Fibroblast of villous mesenchyme (primary cell): ENCODE measurements around the gene CDX1. TPM values are rescaled to one million over a fixed set of nuclear protein-coding genes. Genes with fewer than 3 reads are reported as not detected.

Experiments
- DNase-seq: peaks from one replicate; pipeline ENCODE4 v3.0.0-alpha.2; 2010; ENCODE audit warnings: low read depth
- H3K4me3 ChIP-seq: 2 replicates; pipeline ENCODE4 v1.5.1; 2011; ENCODE audit warnings: low read depth, mild to moderate bottlenecking, low read length
- CTCF ChIP-seq: IDR thresholded peaks from 2 replicates; pipeline ENCODE4 v1.5.1; 2012; ENCODE audit warnings: low read depth, mild to moderate bottlenecking, low read length; ENCODE audit not compliant: insufficient read depth
- total RNA-seq: library from RNA; depleted of rRNA; stranded (reverse); fragments of >200 nt; gene quantifications from 2 replicates; pipeline ENCODE4 v1.2.3, GENCODE V29; 2012

CDX1 gene
- total RNA-seq, 1 donor, result under 0.01 TPM

DNA sequence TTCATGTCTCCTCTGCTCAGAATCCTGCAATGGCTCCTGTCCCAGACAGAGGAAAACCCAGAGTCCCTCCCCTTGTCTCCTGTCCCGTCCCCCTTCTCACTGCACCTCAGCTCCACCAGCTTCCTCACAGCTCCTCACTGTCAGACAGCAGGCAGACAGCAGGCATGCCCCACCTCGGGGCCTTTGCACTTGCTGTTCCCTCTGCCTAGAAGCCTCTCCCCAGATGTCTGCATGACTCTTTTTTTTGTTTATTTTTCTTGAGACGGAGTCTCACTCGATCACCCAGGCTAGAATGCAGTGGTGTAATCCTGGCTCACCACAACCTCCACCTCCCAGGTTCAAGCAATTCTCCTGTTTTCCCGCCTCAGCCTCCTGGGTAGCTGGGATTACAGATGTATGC lies 14.4 kb downstream of the CDX1 start:
- no peak for TF ChIP-seq CTCF
- no peak overlapping the region for H3K4me3 ChIP-seq
- peak; percentile 57 for DNase-seq

DNA sequence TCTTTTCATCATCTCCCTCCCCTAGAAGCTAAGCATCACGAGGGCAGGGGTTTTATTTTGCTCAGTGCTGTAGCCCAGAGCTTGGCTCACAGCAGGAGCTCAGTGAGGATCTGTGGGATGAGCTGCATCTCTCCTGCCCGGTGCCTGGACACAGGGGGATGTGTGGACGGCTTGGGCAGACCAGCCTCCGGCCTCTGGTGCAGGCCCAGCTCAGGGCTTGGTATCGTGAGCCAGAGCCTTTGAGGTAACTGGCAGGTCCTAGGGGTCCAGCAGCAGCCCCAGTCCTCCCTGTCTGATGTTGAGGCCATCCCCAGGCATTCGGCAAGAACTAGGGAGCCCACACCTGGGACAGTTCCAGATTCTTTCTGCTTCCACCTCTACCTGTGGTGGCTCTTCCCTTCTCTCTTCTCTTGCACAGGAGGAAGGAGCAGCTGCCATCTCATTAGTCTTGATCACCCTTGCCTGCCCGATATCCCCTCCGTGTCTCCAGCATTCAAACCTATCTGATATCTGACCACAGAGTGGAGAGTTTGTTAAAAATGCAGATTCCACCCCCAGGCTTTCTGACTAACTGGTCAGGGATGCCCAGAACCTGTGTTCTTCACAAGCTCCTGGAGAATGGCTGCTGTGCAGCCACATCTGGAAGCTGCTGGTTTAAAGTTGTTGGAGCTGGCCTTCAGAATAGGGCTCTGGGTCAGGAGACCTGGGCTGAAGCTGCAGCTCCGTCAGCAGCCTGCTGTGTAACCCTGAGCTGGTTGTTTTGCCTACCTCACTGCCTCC lies 15.4 kb downstream of the CDX1 start:
- no peak for TF ChIP-seq CTCF
- DNase-seq, result no peak

DNA sequence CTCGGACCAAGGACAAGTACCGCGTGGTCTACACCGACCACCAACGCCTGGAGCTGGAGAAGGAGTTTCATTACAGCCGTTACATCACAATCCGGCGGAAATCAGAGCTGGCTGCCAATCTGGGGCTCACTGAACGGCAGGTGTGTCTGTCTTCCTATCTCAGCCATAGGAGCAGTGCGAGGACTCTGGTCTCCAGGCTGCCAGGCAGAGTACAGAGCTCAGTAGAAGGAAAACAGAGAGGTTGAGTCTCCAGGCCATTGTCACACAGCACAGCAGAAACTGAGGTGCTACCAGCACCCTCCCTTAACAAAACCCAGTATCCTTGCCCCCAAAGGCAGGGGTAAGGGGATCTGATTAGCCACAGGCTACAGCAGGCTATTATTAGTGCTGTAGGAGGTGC lies 16.2 kb downstream of the CDX1 start:
- no peak overlapping the region for H3K4me3 ChIP-seq
- DNase-seq, result no peak
- no peak for TF ChIP-seq CTCF

More for the DNA sequence above, 15.4 kb downstream of the CDX1 start:
- H3K4me3 ChIP-seq, result no peak overlapping the region

GRCh38 chr5:150183436-150183835 lies 16.9 kb downstream of the CDX1 start:
- no peak overlapping the region for H3K4me3 ChIP-seq
- no peak for TF ChIP-seq CTCF
- DNase-seq, result no peak

- TF ChIP-seq CTCF, result no peak
- H3K4me3 ChIP-seq, result no peak overlapping the region
- DNase-seq, result no peak
Measured at GRCh38 chr5:150184006-150184405, 17.4 kb downstream of the CDX1 start.

GRCh38 chr5:150184990-150185912 lies 18.7 kb downstream of the CDX1 start:
- no peak for TF ChIP-seq CTCF
- DNase-seq, result no peak
- no peak overlapping the region for H3K4me3 ChIP-seq
